ENCODE results near the gene TTC33.

DNA sequence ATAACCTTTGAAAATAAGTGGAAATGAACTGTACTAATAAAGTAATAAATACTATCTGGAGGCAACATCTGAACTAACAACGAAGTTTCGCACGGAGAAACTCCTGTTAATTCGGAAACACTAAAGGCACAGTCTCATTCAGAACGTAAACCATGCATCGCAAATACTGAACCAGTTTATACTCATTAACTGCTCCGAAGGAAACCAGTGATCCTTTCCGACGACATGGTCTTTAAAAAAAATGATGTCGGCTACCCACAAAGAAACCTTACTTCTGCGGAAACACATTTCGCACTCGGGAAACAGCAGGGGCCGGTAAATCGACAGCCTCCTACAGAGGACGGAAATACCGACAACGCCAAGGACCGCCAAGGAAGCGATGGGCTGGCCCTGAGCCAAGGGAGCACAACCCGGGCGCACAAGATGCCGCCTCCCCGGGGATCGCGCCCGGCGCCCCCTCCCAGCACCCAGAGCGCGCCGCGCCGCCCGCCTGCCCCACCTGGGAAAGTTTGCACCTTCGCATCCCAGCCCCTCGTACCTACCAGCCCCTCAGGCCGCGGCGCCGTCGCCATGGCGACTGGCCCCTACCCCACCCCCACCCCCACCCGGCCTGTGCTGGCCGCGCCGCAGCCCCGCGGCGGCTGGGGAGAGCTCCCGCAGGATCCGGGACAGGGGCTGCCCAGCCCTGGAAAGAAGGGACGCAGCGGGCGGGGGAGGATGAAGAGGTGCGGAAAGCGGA is 41.7 kb upstream of the TTC33 start:
- TF ChIP-seq, protein P1, sequence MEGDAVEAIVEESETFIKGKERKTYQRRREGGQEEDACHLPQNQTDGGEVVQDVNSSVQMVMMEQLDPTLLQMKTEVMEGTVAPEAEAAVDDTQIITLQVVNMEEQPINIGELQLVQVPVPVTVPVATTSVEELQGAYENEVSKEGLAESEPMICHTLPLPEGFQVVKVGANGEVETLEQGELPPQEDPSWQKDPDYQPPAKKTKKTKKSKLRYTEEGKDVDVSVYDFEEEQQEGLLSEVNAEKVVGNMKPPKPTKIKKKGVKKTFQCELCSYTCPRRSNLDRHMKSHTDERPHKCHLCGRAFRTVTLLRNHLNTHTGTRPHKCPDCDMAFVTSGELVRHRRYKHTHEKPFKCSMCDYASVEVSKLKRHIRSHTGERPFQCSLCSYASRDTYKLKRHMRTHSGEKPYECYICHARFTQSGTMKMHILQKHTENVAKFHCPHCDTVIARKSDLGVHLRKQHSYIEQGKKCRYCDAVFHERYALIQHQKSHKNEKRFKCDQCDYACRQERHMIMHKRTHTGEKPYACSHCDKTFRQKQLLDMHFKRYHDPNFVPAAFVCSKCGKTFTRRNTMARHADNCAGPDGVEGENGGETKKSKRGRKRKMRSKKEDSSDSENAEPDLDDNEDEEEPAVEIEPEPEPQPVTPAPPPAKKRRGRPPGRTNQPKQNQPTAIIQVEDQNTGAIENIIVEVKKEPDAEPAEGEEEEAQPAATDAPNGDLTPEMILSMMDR (conservative IDR thresholded peaks at IDR 0.05; ENCODE audit: low read depth, low read length) = no peak
- TF ChIP-seq POLR2A (IDR thresholded peaks at IDR 0.05; ENCODE audit: low read depth, low read length) (no peak; the same call in 1 of the 2 replicates), RAD21 (IDR thresholded peaks at IDR 0.05; ENCODE audit: low read length) (no peak), CEBPB (IDR thresholded peaks at IDR 0.05; ENCODE audit: low read depth, low read length) (no peak), BHLHE40 (IDR thresholded peaks at IDR 0.05; ENCODE audit: low read depth, low read length) (no peak), MAFK (IDR thresholded peaks at IDR 0.05; ENCODE audit: low read depth, low read length) (no peak)
- TF ChIP-seq, protein P2, sequence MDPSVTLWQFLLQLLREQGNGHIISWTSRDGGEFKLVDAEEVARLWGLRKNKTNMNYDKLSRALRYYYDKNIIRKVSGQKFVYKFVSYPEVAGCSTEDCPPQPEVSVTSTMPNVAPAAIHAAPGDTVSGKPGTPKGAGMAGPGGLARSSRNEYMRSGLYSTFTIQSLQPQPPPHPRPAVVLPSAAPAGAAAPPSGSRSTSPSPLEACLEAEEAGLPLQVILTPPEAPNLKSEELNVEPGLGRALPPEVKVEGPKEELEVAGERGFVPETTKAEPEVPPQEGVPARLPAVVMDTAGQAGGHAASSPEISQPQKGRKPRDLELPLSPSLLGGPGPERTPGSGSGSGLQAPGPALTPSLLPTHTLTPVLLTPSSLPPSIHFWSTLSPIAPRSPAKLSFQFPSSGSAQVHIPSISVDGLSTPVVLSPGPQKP (IDR thresholded peaks at IDR 0.05; ENCODE audit: borderline replicate concordance, low read depth, low read length) = no peak

All from IMR-90 (cell line).